Measurements from ENCODE around the gene MIS18BP1.

DNA sequence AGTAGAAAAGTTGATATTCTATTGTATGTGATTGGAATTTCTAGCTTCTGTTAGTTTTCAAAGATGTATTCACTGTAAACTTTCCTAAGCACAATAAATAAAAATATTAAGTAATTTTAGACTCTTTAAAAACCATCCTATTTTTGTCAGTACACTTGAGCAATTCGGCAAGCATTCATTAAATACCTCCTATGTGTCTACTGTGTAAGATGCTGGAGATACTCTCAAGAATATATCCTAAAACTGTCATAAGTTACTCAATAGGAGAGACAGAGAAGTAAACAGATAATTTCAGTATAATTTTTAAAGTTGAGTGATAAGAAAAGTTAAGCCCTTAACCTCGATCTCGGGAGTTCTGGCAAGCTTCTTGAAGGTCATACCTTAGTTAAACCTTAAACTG is 71.2 kb downstream of the MIS18BP1 start:
- TF ChIP-seq EZH2phosphoT487 (IDR thresholded peaks at IDR 0.05; ENCODE audit: insufficient read depth, low read depth) (no peak), EZH2 (IDR thresholded peaks at IDR 0.05; ENCODE audit: insufficient read depth, poor library complexity, severe bottlenecking) (no peak)
